HepG2 (cell line): Measurements from ENCODE around the gene INAFM1.

Experiments used
- POLR2AphosphoS2 ChIP-seq: IDR thresholded peaks from 2 replicates; pipeline ENCODE4 v1.6.1; 2011; ENCODE audit warnings: low read depth, low read length, improper control_type of control experiment
- TF ChIP-seq, protein P1 (sequence below): sonication (generic); formaldehyde crosslinking; conservative IDR thresholded peaks from 2 replicates; pipeline ENCODE4 v1.4.0; 2020; ENCODE audit warnings: mild to moderate bottlenecking, missing genetic modification reagents, moderate library complexity
- TF ChIP-seq, protein P2 (sequence below): sonication (generic); formaldehyde crosslinking; IDR thresholded peaks from 2 replicates; pipeline ENCODE4 v1.4.0; 2020; ENCODE audit warnings: missing genetic modification reagents

DNA sequence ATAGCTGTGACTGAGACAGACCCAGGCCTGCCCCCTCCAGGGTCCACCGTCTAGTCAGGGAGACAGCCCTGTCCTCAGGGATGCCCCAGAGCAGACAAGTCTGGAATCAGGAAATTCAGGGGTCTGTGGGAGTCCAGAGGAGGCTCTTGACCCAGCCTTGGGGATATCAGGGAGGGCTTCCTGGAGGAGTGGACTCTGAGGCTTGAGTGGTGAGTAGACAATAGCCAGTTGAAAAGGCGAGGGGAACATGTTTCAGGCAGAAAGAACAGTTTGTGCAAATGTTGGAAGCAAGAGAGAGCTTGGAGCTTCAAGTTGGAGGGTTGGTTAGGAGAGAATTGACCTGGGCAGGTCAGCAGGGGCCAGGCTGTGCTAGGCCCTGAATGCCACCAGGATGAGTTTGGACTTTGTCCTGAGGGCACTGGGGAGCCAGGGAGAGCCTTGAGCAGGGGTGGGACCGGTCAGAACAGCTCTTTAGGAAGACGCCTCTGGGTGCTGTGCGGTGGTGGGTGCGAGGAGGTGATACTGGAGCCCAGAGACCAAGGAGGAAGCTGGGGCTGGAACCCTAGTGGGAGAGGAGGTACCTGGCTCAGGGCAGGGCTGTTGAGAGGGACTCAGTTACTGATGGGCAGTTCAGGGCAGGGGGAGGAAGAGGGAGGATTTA lies 15.7 kb upstream of the INAFM1 start:
- TF ChIP-seq, protein P1, sequence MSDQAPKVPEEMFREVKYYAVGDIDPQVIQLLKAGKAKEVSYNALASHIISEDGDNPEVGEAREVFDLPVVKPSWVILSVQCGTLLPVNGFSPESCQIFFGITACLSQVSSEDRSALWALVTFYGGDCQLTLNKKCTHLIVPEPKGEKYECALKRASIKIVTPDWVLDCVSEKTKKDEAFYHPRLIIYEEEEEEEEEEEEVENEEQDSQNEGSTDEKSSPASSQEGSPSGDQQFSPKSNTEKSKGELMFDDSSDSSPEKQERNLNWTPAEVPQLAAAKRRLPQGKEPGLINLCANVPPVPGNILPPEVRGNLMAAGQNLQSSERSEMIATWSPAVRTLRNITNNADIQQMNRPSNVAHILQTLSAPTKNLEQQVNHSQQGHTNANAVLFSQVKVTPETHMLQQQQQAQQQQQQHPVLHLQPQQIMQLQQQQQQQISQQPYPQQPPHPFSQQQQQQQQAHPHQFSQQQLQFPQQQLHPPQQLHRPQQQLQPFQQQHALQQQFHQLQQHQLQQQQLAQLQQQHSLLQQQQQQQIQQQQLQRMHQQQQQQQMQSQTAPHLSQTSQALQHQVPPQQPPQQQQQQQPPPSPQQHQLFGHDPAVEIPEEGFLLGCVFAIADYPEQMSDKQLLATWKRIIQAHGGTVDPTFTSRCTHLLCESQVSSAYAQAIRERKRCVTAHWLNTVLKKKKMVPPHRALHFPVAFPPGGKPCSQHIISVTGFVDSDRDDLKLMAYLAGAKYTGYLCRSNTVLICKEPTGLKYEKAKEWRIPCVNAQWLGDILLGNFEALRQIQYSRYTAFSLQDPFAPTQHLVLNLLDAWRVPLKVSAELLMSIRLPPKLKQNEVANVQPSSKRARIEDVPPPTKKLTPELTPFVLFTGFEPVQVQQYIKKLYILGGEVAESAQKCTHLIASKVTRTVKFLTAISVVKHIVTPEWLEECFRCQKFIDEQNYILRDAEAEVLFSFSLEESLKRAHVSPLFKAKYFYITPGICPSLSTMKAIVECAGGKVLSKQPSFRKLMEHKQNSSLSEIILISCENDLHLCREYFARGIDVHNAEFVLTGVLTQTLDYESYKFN (CRISPR knock-in tag), result no peak
- TF ChIP-seq POLR2AphosphoS2, result no peak
- TF ChIP-seq, protein P2, sequence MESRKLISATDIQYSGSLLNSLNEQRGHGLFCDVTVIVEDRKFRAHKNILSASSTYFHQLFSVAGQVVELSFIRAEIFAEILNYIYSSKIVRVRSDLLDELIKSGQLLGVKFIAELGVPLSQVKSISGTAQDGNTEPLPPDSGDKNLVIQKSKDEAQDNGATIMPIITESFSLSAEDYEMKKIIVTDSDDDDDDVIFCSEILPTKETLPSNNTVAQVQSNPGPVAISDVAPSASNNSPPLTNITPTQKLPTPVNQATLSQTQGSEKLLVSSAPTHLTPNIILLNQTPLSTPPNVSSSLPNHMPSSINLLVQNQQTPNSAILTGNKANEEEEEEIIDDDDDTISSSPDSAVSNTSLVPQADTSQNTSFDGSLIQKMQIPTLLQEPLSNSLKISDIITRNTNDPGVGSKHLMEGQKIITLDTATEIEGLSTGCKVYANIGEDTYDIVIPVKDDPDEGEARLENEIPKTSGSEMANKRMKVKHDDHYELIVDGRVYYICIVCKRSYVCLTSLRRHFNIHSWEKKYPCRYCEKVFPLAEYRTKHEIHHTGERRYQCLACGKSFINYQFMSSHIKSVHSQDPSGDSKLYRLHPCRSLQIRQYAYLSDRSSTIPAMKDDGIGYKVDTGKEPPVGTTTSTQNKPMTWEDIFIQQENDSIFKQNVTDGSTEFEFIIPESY (CRISPR knock-in tag), result no peak
